Left lung (tissue), 14 donors: ENCODE results near the gene SLC6A18. TPM values are rescaled to one million over a fixed set of nuclear protein-coding genes. Genes with fewer than 3 reads are reported as not detected.

ENCODE experiments used
- ATAC-seq: fragments of 200-7000 bp; cut with Tn5 transposase; one replicate; pipeline ENCODE4 v1.9.1; 2020; ENCODE audit warnings: moderate library complexity
- DNase-seq, 4 donors: peaks; one replicate each; pipeline ENCODE4 v3.0.0-alpha.2; 2013 to 2020
- H3K27ac ChIP-seq, 2 donors: fragments of 200-600 bp; sonication (generic) in 1 of 2; one replicate each; pipeline versions ENCODE4 v1.5.0 to v1.8.0; 2020 to 2021
- H3K27me3 ChIP-seq, 2 donors: fragments of 200-600 bp; sonication (generic) in 1 of 2; one replicate each; pipeline versions ENCODE4 v1.5.0 to v1.8.0; 2020 to 2021
- H3K36me3 ChIP-seq, 2 donors: fragments of 200-600 bp; sonication (generic) in 1 of 2; one replicate each; pipeline versions ENCODE4 v1.5.0 to v1.8.0; 2020 to 2021
- H3K4me1 ChIP-seq, 2 donors: fragments of 200-600 bp; one replicate each; pipeline ENCODE4 v1.8.0; 2021
- H3K4me3 ChIP-seq, 2 donors: fragments of 200-600 bp; sonication (generic) in 1 of 2; one replicate each; pipeline versions ENCODE4 v1.5.0 to v1.8.0; 2020 to 2021; ENCODE audit warnings: mild to moderate bottlenecking in 1 of 2
- H3K9me3 ChIP-seq, 2 donors: fragments of 200-600 bp; sonication (generic) in 1 of 2; one replicate each; pipeline versions ENCODE4 v1.5.0 to v1.8.0; 2020 to 2021
- CTCF ChIP-seq, 2 donors: fragments of 200-600 bp; sonication (generic) in 1 of 2; IDR thresholded peaks; one replicate each; pipeline versions ENCODE4 v1.5.0 to v1.8.0; 2021; ENCODE audit warnings: antibody characterized with exemption in 2 of 2
- intact Hi-C, 2 donors: fragments of 100-400 bp; cut with DNase I; formaldehyde crosslinking; loops; one replicate each; pipeline versions ENCODE4 v1.11.2 to v1.14.2; 2022
- long read RNA-seq, 12 donors: library from polyadenylated mRNA in 2 of 12; unstranded in 2 of 12; transcript quantifications; one replicate each; pipeline ENCODE4 v2.0.0 and lab custom pipeline, GENCODE V29; 2019 to 2026
- polyA plus RNA-seq, 6 donors: library from polyadenylated mRNA; unstranded; fragments of 120-200 nt; gene quantifications; one replicate each; pipeline ENCODE4 v1.2.1, GENCODE V29; 2013; ENCODE audit not compliant: insufficient read length in 6 of 6
- total RNA-seq, 2 donors: library from RNA; stranded (reverse); fragmentation: NEBNext Ultra II Directional; extraction: Animal tissue kit (Norgen Biotek cat#: 25700); gene quantifications; one replicate each; pipeline ENCODE4 v1.2.1, GENCODE V29; 2021
- donor health status: DM: no; HTN: yes; CAD: no.
- donor health status: DM: no; HTN: no; CAD: no.

The SLC6A18 gene
- total RNA-seq (not detected), polyA plus RNA-seq (under 1 TPM in 1 of 6 donors, not detected in 5; 0.18 TPM)
- long read RNA-seq, donor 1: 0 reads
- long read RNA-seq, donor 2: 0 reads
- long read RNA-seq, donor 3: 0 reads
- long read RNA-seq, donor 4: 0 reads
- long read RNA-seq, donor 5: 0 reads
- long read RNA-seq, donor 6: 0 reads
- long read RNA-seq, donor 7: 0 reads
- long read RNA-seq, donor 8: 0 reads
- long read RNA-seq, donor 9: 0 reads
- long read RNA-seq, donor 10: 0 reads
- long read RNA-seq, donor 11: 0 reads
- long read RNA-seq, donor 12: 0 reads

DNA sequence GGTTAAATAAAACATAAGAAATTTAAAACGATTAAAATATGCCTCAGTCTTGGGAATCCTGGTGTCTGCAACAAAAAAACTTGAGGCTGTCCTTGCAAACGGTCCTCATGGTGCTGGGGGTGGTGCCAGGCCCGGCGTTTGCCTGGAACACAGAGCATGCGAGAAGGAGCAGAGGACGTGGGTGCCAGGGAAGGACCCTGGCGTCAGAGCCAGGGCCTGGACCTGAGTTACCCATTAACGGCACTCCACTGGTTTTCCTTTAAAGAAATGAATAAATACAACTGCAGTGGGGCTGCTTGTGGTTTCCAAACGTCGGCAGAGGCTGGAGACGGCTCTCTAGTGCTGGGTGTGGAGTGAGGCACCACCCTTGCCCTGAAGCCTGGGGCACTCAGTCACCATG is at the start of gene SLC6A18:
SLC6A18 (plus strand) TSS at position 301 of the 400 bp plus-strand sequence; CDS start at position 398, 97 bp downstream.
- no peak for TF ChIP-seq CTCF (IDR thresholded peaks at IDR 0.05)
- H3K9me3 ChIP-seq: no peaks in the 10 kb centered on the region
- peak in 1 of 4 donors; percentile 23 for DNase-seq
- H3K4me1 ChIP-seq: no peaks in the 10 kb centered on the region
- ATAC-seq: no peak
- intact Hi-C loops: no loop called here
- no peak within 1 kb of the TSS for H3K4me3 ChIP-seq
- no peak within 1 kb of the TSS for H3K27ac ChIP-seq
- peaks cover 0 to 47% of the 10 kb centered on the region in 2 donors for H3K27me3 ChIP-seq
- no peaks in the 10 kb centered on the region for H3K36me3 ChIP-seq

DNA sequence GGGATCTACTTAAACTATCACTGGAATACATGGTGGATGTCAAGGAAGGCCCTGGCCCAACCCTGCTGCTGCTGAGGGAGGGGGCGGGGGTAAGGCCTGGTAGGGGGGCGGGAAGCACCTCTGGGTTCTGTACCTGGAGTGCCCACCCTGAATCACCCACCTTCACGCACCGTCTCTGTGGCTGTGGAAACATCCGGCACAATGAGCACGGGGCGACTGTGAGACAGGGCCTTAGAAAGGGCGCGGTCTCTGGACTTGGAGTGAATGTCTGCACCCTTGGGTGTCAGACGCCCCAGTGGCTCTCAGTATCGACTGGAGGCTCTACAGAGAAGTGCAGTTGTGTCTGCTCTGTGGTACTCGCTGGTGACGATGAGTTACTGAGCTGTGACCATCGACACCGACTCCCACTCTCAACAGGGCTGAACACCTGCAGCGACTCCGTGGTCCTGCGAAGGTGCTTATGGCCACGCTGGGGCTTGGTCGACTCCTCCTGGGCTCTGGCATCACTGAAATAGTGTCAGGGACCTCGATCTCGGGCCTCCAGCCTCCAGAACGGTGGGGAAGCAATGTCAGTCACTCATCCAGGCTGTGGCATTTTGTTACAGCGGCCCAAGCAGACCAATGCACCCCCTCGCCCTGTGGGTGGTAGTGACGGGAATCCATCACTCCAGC is 49.2 kb upstream of the SLC6A18 start:
- DNase-seq (peak in 2 of 4 donors; percentile 22 to 60), ATAC-seq (no peak)
- H3K27ac ChIP-seq: no peak overlapping the region
- no peak for TF ChIP-seq CTCF (IDR thresholded peaks at IDR 0.05)
- H3K9me3 ChIP-seq: no peaks in the 10 kb centered on the region
- H3K36me3 ChIP-seq: no peaks in the 10 kb centered on the region
- intact Hi-C loops: loop anchor here in 1 of 2 donors (10.0 kb wide), 1 partner anchor 251 kb away; no protein-coding TSS in a partner anchor
- H3K4me3 ChIP-seq: no peak overlapping the region
- H3K27me3 ChIP-seq: peaks cover 0 to under 1% of the 10 kb centered on the region in 2 donors
- H3K4me1 ChIP-seq: no peaks in the 10 kb centered on the region

GRCh38 chr5:1176473-1177391 is 48.4 kb upstream of the SLC6A18 start:
- intact Hi-C loops: loop anchor here in 1 of 2 donors (10.0 kb wide), 1 partner anchor 252 kb away; no protein-coding TSS in a partner anchor
- ATAC-seq: no peak
- H3K4me1 ChIP-seq: no peaks in the 10 kb centered on the region

GRCh38 chr5:1177826-1178528 is 47.2 kb upstream of the SLC6A18 start:
- Histone ChIP-seq H3K27ac (no peak overlapping the region), H3K27me3 (peaks cover 0 to 4% of the 10 kb centered on the region in 2 donors), H3K36me3 (no peaks in the 10 kb centered on the region), H3K9me3 (no peaks in the 10 kb centered on the region), H3K4me1 (no peaks in the 10 kb centered on the region), H3K4me3 (no peak overlapping the region)
- ATAC-seq (no peak), DNase-seq (peak in 2 of 4 donors; percentile 24 to 75)
- TF ChIP-seq CTCF (IDR thresholded peaks at IDR 0.05): no peak
- intact Hi-C loops: loop anchor here in 1 of 2 donors (10.0 kb wide), 1 partner anchor 253 kb away; no protein-coding TSS in a partner anchor

More at GRCh38 chr5:1176473-1177391, 48.4 kb upstream of the SLC6A18 start:
- Histone ChIP-seq H3K36me3 (no peaks in the 10 kb centered on the region), H3K4me3 (no peak overlapping the region), H3K27ac (no peak overlapping the region), H3K9me3 (no peaks in the 10 kb centered on the region), H3K27me3 (peaks cover 0 to 4% of the 10 kb centered on the region in 2 donors)
- TF ChIP-seq CTCF (IDR thresholded peaks at IDR 0.05): no peak
- peak in 2 of 4 donors; percentile 26 to 79 for DNase-seq
